GM23338 (cell line): Measurements from ENCODE around the gene PNPLA2. TPM values are rescaled to one million over a fixed set of nuclear protein-coding genes. Genes with fewer than 3 reads are reported as not detected.

ENCODE experiments used
- ATAC-seq: fragments of 200-7000 bp; cut with Tn5 transposase; 3 replicates; pipeline ENCODE4 v1.9.1; 2020
- DNase-seq: peaks from one replicate; pipeline ENCODE4 v3.0.0-alpha.2; 2015; ENCODE audit warnings: low spot score
- H2AFZ ChIP-seq: fragments of 200-600 bp; sonication (generic); 2 replicates; pipeline ENCODE4 v1.8.0; 2016; ENCODE audit warnings: antibody characterized with exemption, mild to moderate bottlenecking, moderate library complexity
- H3F3A ChIP-seq: fragments of 200-600 bp; sonication (generic); replicated peaks from 2 replicates; pipeline ENCODE4 v1.8.0; 2017; ENCODE audit warnings: antibody characterized with exemption, mixed run types, low read depth
- H3K27ac ChIP-seq: fragments of 200-600 bp; sonication (generic); 2 replicates; pipeline ENCODE4 v1.6.1; 2016; ENCODE audit warnings: low read depth
- H3K27me3 ChIP-seq: fragments of 200-600 bp; sonication (generic); 2 replicates; pipeline ENCODE4 v1.8.0; 2016; ENCODE audit warnings: mild to moderate bottlenecking, mixed run types, moderate library complexity; ENCODE audit not compliant: insufficient read depth
- H3K36me3 ChIP-seq: fragments of 200-600 bp; sonication (generic); 2 replicates; pipeline ENCODE4 v1.8.0; 2016; ENCODE audit warnings: mild to moderate bottlenecking; ENCODE audit not compliant: insufficient read depth
- H3K4me1 ChIP-seq: fragments of 200-600 bp; sonication (generic); 2 replicates; pipeline ENCODE4 v1.8.0; 2016; ENCODE audit warnings: mild to moderate bottlenecking, moderate library complexity; ENCODE audit not compliant: insufficient read depth
- H3K4me2 ChIP-seq: fragments of 200-600 bp; sonication (generic); 2 replicates; pipeline ENCODE4 v1.7.1; 2017; ENCODE audit warnings: mixed run types
- H3K4me3 ChIP-seq: fragments of 200-600 bp; sonication (generic); 2 replicates; pipeline ENCODE4 v1.6.1; 2016; ENCODE audit warnings: mixed run types
- H3K79me2 ChIP-seq: fragments of 200-600 bp; sonication (generic); replicated peaks from 2 replicates; pipeline ENCODE4 v1.8.0; 2017; ENCODE audit warnings: mild to moderate bottlenecking; ENCODE audit not compliant: insufficient read depth
- H3K9me2 ChIP-seq: fragments of 200-600 bp; sonication (generic); 2 replicates; pipeline ENCODE4 v1.8.0; 2017; ENCODE audit not compliant: insufficient read depth
- H4K20me1 ChIP-seq: fragments of 200-600 bp; sonication (generic); replicated peaks from 2 replicates; pipeline ENCODE4 v1.8.0; 2017; ENCODE audit warnings: mild to moderate bottlenecking; ENCODE audit not compliant: insufficient read depth
- H3K27ac Mint-ChIP-seq: 2 replicates; pipeline ENCODE4 v1.8.0; 2020; ENCODE audit warnings: inconsistent platforms, mild to moderate bottlenecking, moderate library complexity, mixed read lengths
- H3K27me3 Mint-ChIP-seq: 3 replicates; pipeline ENCODE4 v1.8.0; 2022; ENCODE audit warnings: low read depth, mild to moderate bottlenecking, moderate library complexity, mixed read lengths, inconsistent platforms; ENCODE audit not compliant: insufficient read depth, poor library complexity
- H3K36me3 Mint-ChIP-seq: 3 replicates; pipeline ENCODE4 v1.8.0; 2021; ENCODE audit warnings: low read depth, mild to moderate bottlenecking, inconsistent platforms, moderate library complexity, mixed read lengths
- H3K4me1 Mint-ChIP-seq: 3 replicates; pipeline ENCODE4 v1.8.0; 2020; ENCODE audit warnings: mild to moderate bottlenecking, inconsistent platforms, mixed read lengths
- H3K4me3 Mint-ChIP-seq: 3 replicates; pipeline ENCODE4 v1.8.0; 2021; ENCODE audit warnings: moderate library complexity, mild to moderate bottlenecking, inconsistent platforms, mixed read lengths
- H3K9me3 Mint-ChIP-seq: 3 replicates; pipeline ENCODE4 v1.8.0; 2020; ENCODE audit warnings: moderate library complexity, mild to moderate bottlenecking, inconsistent platforms, mixed read lengths
- CREB1 ChIP-seq: fragments of 250-450 bp; sonication (Bioruptor Pico); IDR thresholded peaks from 2 replicates; pipeline ENCODE4 v1.5.0; 2020; ENCODE audit warnings: low read depth, mild to moderate bottlenecking, moderate library complexity
- CTCF ChIP-seq, 2 experiments: fragments of 200-600 bp in 1 of 2; sonication (generic) in 1 of 2; conservative IDR thresholded peaks; 2 replicates each; pipeline versions ENCODE4 v1.5.1 to v1.6.1; 2016 to 2017; ENCODE audit warnings: antibody characterized with exemption in 2 of 2, low read depth in 2 of 2, mild to moderate bottlenecking in 2 of 2, moderate library complexity in 1 of 2
- ETS1 ChIP-seq: IDR thresholded peaks from 2 replicates; pipeline ENCODE4 v1.6.1; 2016; ENCODE audit warnings: antibody characterized with exemption
- EZH2 ChIP-seq: fragments of 200-600 bp; sonication (generic); IDR thresholded peaks from one replicate; pipeline ENCODE4 v1.8.0; 2017; ENCODE audit warnings: antibody characterized with exemption, mild to moderate bottlenecking, low read depth; ENCODE audit not compliant: unreplicated experiment
- EZH2phosphoT487 ChIP-seq: fragments of 200-600 bp; sonication (generic); IDR thresholded peaks from one replicate; pipeline ENCODE4 v1.8.1; 2018; ENCODE audit warnings: antibody characterized with exemption; ENCODE audit not compliant: unreplicated experiment
- JUNB ChIP-seq: IDR thresholded peaks from one replicate; pipeline ENCODE4 v1.6.1; 2016; ENCODE audit warnings: antibody characterized with exemption; ENCODE audit not compliant: unreplicated experiment
- NANOG ChIP-seq: IDR thresholded peaks from 2 replicates; pipeline ENCODE4 v1.6.1; 2016; ENCODE audit warnings: antibody characterized with exemption, borderline replicate concordance
- POLR2AphosphoS5 ChIP-seq: IDR thresholded peaks from 2 replicates; pipeline ENCODE4 v1.6.1; 2016; ENCODE audit warnings: antibody characterized with exemption, low read depth
- REST ChIP-seq: IDR thresholded peaks from one replicate; pipeline ENCODE4 v1.6.1; 2018; ENCODE audit warnings: antibody characterized with exemption; ENCODE audit not compliant: unreplicated experiment
- STAT1 ChIP-seq: IDR thresholded peaks from one replicate; pipeline ENCODE4 v1.6.1; 2016; ENCODE audit warnings: antibody characterized with exemption; ENCODE audit not compliant: unreplicated experiment
- ZNF114 ChIP-seq: fragments of 250-450 bp; sonication (Bioruptor Pico); IDR thresholded peaks from 2 replicates; pipeline ENCODE4 v1.5.0; 2020; ENCODE audit warnings: mild to moderate bottlenecking, moderate library complexity
- ZNF331 ChIP-seq: fragments of 250-450 bp; sonication (Bioruptor Pico); IDR thresholded peaks from 2 replicates; pipeline ENCODE4 v1.5.0; 2020; ENCODE audit warnings: low read depth, mild to moderate bottlenecking, moderate library complexity
- ZNF462 ChIP-seq: fragments of 250-450 bp; sonication (Bioruptor Pico); IDR thresholded peaks from 2 replicates; pipeline ENCODE4 v1.5.0; 2020; ENCODE audit warnings: mild to moderate bottlenecking, moderate library complexity
- polyA plus RNA-seq: library from polyadenylated mRNA; unstranded; fragments of >200 nt; fragmentation: Nextera tagmentation; extraction: Ambion mirVana; gene quantifications from 2 replicates; pipeline ENCODE4 v1.2.1, GENCODE V29; 2016
- total RNA-seq: library from RNA; depleted of rRNA; stranded (reverse); fragments of >200 nt; shearing (Covaris generic); gene quantifications from 2 replicates; pipeline ENCODE4 v1.2.3, GENCODE V29; 2014

Gene PNPLA2
- total and polyA plus RNA-seq, 2 experiments from 2014 or later, result 31.1 to 45.6 TPM

- Mint-ChIP-seq H3K27me3 (peaks cover 5% of the 10 kb centered on the region), H3K36me3 (peaks cover 6% of the 10 kb centered on the region; the same call in 1 of the 3 replicates), H3K27ac (no peak overlapping the region), H3K4me3 (peak overlapping the region; percentile 81), H3K4me1 (peaks cover 16% of the 10 kb centered on the region; the same call in 2 of the 3 replicates), H3K9me3 (no peaks in the 10 kb centered on the region)
- H3K9me2 ChIP-seq, result no peaks in the 10 kb centered on the region
- no peaks in the 10 kb centered on the region for H4K20me1 ChIP-seq
- H2AFZ ChIP-seq, result peak overlapping the region; percentile 52; the same call in 1 of the 2 replicates
- peaks cover 14% of the 10 kb centered on the region for H3F3A ChIP-seq
- DNase-seq, result peak; percentile 76
- no peaks in the 10 kb centered on the region for H3K36me3 ChIP-seq
- H3K4me3 ChIP-seq, result peak overlapping the region; percentile 86
- no peak for TF ChIP-seq EZH2
- no peak for TF ChIP-seq NANOG
- no peak for TF ChIP-seq CREB1 (CRISPR knock-in tag)
- TF ChIP-seq POLR2AphosphoS5, result no peak; the same call in 1 of the 2 replicates
- TF ChIP-seq REST, result no peak
- no peak for TF ChIP-seq ZNF462 (CRISPR knock-in tag)
- TF ChIP-seq ZNF331 (CRISPR knock-in tag), result no peak
- no peak for TF ChIP-seq CTCF (conservative IDR thresholded peaks at IDR 0.05; ENCODE audit: low read depth in 2 of 2)
- TF ChIP-seq ETS1, result no peak
- no peak for TF ChIP-seq STAT1
- TF ChIP-seq JUNB, result no peak
- no peak for TF ChIP-seq ZNF114
- no peak for TF ChIP-seq EZH2phosphoT487
- peak; percentile 49 for ATAC-seq
- H3K27ac ChIP-seq, result peak overlapping the region; percentile 69; the same call in 1 of the 2 replicates
- H3K4me1 ChIP-seq, result peaks cover 8% of the 10 kb centered on the region; the same call in 1 of the 2 replicates
- no peaks in the 10 kb centered on the region for H3K27me3 ChIP-seq
- no peaks in the 10 kb centered on the region; the same call in 1 of the 2 replicates for H3K79me2 ChIP-seq
- H3K4me2 ChIP-seq, result peak overlapping the region; percentile 95
Observed at GRCh38 chr11:797296-798092, 21.2 kb upstream of the PNPLA2 start.
